ENCODE data around the gene ZNF396. TPM values are rescaled to one million over a fixed set of nuclear protein-coding genes. Genes with fewer than 3 reads are reported as not detected.

ZNF396 gene
- total RNA-seq, 1 donor from 2014 or later = 2.9 TPM

DNA sequence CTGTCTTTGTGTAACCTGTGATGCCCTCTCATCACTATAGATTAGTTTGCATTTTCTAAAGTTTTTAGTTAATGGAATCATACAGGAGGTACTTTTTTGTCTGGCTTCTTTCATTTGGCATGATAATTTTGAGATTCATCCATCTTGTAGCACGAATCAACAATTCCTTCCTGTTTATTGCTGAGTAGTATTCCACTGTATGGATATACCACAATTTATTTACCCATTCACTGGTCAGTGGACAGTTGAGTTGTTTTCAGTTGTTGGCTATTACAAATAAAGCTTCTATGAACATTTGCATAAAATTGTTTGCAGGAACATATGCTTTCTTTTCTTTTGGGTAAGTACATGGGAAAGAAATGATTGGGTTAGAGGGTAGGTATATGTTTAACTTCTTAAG is 40.1 kb upstream of the ZNF396 start:
- DNase-seq (ENCODE audit: low read depth, low spot score) = no peak
- Mint-ChIP-seq H3K4me3 (no peak overlapping the region), H3K36me3 (ENCODE audit: low read depth) (peaks cover 2% of the 10 kb centered on the region), H3K4me1 (no peaks in the 10 kb centered on the region), H3K27me3 (ENCODE audit: low read depth) (peaks cover 2% of the 10 kb centered on the region), H3K9me3 (peaks cover 7% of the 10 kb centered on the region), H3K27ac (ENCODE audit: unreplicated experiment) (no peak overlapping the region)
- TF ChIP-seq, protein P1, sequence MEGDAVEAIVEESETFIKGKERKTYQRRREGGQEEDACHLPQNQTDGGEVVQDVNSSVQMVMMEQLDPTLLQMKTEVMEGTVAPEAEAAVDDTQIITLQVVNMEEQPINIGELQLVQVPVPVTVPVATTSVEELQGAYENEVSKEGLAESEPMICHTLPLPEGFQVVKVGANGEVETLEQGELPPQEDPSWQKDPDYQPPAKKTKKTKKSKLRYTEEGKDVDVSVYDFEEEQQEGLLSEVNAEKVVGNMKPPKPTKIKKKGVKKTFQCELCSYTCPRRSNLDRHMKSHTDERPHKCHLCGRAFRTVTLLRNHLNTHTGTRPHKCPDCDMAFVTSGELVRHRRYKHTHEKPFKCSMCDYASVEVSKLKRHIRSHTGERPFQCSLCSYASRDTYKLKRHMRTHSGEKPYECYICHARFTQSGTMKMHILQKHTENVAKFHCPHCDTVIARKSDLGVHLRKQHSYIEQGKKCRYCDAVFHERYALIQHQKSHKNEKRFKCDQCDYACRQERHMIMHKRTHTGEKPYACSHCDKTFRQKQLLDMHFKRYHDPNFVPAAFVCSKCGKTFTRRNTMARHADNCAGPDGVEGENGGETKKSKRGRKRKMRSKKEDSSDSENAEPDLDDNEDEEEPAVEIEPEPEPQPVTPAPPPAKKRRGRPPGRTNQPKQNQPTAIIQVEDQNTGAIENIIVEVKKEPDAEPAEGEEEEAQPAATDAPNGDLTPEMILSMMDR (conservative IDR thresholded peaks at IDR 0.05) = no peak

DNA sequence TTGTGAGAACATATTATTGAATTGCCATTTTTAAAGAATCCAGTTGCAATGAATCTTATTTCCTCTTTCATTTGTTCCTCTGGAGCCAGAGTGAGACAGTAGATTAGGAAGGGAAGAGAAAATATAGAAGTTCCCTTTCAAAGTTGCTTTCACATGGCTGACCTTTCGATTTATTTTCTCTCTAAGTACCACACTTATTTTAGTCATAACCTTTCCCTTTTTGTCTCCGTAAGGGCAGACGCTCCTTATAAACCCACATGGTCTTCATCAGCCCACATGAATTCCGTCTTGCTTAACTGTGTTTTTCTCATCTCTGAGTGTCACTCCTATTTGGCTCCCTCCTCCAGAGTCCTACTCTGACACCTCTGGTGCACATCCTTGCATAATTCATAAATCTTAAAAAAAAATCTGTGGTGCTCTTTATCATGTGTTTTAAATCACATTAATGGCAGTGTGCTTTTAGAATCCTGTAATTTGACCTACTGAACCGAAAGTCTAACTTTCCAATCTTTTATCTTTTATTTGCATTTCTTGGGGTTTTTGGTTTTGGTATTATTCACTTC is 38.5 kb upstream of the ZNF396 start:
- TF ChIP-seq, protein P1 (conservative IDR thresholded peaks at IDR 0.05) = no peak
- Mint-ChIP-seq H3K27me3 (ENCODE audit: low read depth) (peaks cover 2% of the 10 kb centered on the region), H3K9me3 (peaks cover 7% of the 10 kb centered on the region), H3K36me3 (ENCODE audit: low read depth) (peaks cover 2% of the 10 kb centered on the region), H3K4me1 (no peaks in the 10 kb centered on the region), H3K27ac (ENCODE audit: unreplicated experiment) (no peak overlapping the region), H3K4me3 (no peak overlapping the region)
- DNase-seq (ENCODE audit: low read depth, low spot score) = no peak

DNA sequence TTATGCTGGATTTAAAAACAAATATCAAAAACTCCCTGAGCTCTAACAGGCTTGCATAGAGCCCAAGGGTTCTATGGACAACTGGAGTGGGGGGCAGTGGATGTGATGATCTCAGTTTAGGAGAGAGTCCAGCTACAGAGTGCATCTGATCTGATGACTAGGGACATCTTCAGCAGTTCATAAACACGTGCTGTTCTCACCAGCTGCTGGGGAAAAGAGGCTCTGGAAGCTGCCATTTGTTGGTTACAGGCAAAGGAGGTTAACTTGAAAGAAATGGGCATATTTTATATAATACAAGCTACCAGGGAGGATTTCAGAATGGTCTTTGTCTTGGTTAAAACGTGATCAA is 36.0 kb upstream of the ZNF396 start:
- Mint-ChIP-seq H3K4me3 (no peak overlapping the region), H3K36me3 (ENCODE audit: low read depth) (no peaks in the 10 kb centered on the region), H3K27me3 (ENCODE audit: low read depth) (peaks cover 2% of the 10 kb centered on the region), H3K9me3 (peaks cover 7% of the 10 kb centered on the region), H3K27ac (ENCODE audit: unreplicated experiment) (no peak overlapping the region), H3K4me1 (no peaks in the 10 kb centered on the region)
- TF ChIP-seq, protein P1 (conservative IDR thresholded peaks at IDR 0.05) = no peak
- DNase-seq (ENCODE audit: low read depth, low spot score) = no peak

DNA sequence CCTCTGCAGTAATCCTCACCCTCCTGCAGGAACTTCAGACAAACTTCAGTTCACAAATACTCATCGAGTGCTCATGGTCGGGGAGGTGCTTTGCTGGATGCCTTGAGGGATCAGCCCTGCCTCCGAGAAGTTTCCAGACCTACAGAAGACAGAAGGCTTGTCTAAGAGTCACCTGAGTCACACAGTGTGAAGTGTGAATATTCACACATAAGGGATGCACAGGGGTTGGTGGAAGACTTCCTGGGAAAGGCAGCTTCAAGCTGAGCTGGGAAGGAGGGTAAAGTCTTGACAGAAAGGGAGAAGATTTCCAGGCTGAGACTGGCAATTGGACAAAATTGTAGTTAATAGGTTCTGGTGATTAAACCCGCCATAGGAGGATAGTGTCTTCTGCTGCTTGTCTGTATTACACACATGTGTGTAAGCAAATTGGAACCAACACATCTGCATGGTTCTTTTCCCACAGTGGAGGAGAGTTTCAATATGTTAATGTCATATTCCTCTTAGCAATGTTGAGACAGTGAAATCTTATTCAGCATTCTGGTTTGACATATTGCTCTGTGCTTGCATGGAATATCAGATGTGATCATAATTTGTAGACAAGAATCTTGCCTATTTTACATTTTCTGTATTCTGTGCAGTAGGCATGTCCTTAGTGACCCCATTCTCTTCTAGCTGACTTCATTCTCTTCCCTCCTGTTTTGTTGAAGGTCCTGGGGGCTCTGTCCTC is 34.7 kb upstream of the ZNF396 start:
- H3K36me3 Mint-ChIP-seq (ENCODE audit: low read depth) = no peaks in the 10 kb centered on the region
- H3K4me3 Mint-ChIP-seq = no peak overlapping the region
- TF ChIP-seq, protein P1 (conservative IDR thresholded peaks at IDR 0.05) = no peak
- H3K9me3 Mint-ChIP-seq = no peaks in the 10 kb centered on the region
- H3K27ac Mint-ChIP-seq (ENCODE audit: unreplicated experiment) = no peak overlapping the region
- DNase-seq (ENCODE audit: low read depth, low spot score) = no peak
- H3K4me1 Mint-ChIP-seq = no peaks in the 10 kb centered on the region
- H3K27me3 Mint-ChIP-seq (ENCODE audit: low read depth) = peaks cover 2% of the 10 kb centered on the region

DNA sequence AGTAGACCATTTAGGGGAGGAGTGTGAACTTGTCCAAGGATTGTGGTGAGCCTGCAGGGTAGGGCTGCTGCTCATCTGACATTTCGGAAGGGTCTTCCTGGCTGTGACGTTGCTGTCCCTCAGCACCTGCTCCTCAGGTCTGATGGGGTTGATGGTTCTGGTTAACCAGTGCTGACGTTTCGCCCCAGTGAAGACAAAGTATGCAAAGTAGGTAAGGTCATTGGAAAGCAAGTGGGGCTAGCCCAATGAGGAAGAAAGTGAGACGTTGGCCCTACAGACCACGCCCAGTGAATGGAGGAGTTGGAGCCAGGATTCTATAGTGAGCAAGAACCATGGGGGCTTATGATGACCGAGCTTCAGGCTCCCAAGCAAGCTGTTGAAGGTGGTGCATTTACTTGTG is 33.4 kb upstream of the ZNF396 start:
- Mint-ChIP-seq H3K36me3 (ENCODE audit: low read depth) (no peaks in the 10 kb centered on the region), H3K27me3 (ENCODE audit: low read depth) (peaks cover 2% of the 10 kb centered on the region), H3K4me3 (no peak overlapping the region), H3K9me3 (no peaks in the 10 kb centered on the region), H3K27ac (ENCODE audit: unreplicated experiment) (no peak overlapping the region), H3K4me1 (no peaks in the 10 kb centered on the region)
- no peak for DNase-seq (ENCODE audit: low read depth, low spot score)
- TF ChIP-seq, protein P1 (conservative IDR thresholded peaks at IDR 0.05) = no peak
